ENCODE data around the gene CHKA. TPM values are rescaled to one million over a fixed set of nuclear protein-coding genes. Genes with fewer than 3 reads are reported as not detected.

Gene CHKA
- total RNA-seq, 2 donors from 2014 or later: 56.1 to 75.9 TPM

GRCh38 chr11:68013611-68014156 is 107.5 kb downstream of the CHKA start:
- no peak for DNase-seq
- Histone ChIP-seq H3K4me3 (ENCODE audit: low read length) (no peak overlapping the region), H3K9ac (ENCODE audit: extremely low read depth, low read length, poor library complexity, severe bottlenecking) (no peak overlapping the region), H3K9me3 (ENCODE audit: control insufficient read depth, low read length) (no peaks in the 10 kb centered on the region), H3K27ac (ENCODE audit: low read depth, low read length) (peak overlapping the region; percentile 67), H3K36me3 (ENCODE audit: control insufficient read depth, insufficient read depth, low read length) (no peaks in the 10 kb centered on the region), H3K27me3 (ENCODE audit: control insufficient read depth, insufficient read depth, low read length, poor library complexity, severe bottlenecking) (no peaks in the 10 kb centered on the region), H3K4me1 (ENCODE audit: control insufficient read depth, insufficient read depth, low read length) (no peaks in the 10 kb centered on the region)
- Mint-ChIP-seq H3K27ac (no peak overlapping the region), H3K4me3 (no peak overlapping the region), H3K9me3 (peaks cover 10% of the 10 kb centered on the region), H3K27me3 (ENCODE audit: insufficient read depth) (no peaks in the 10 kb centered on the region), H3K4me1 (no peaks in the 10 kb centered on the region), H3K36me3 (ENCODE audit: low read depth) (no peaks in the 10 kb centered on the region)
- TF ChIP-seq, protein P1, sequence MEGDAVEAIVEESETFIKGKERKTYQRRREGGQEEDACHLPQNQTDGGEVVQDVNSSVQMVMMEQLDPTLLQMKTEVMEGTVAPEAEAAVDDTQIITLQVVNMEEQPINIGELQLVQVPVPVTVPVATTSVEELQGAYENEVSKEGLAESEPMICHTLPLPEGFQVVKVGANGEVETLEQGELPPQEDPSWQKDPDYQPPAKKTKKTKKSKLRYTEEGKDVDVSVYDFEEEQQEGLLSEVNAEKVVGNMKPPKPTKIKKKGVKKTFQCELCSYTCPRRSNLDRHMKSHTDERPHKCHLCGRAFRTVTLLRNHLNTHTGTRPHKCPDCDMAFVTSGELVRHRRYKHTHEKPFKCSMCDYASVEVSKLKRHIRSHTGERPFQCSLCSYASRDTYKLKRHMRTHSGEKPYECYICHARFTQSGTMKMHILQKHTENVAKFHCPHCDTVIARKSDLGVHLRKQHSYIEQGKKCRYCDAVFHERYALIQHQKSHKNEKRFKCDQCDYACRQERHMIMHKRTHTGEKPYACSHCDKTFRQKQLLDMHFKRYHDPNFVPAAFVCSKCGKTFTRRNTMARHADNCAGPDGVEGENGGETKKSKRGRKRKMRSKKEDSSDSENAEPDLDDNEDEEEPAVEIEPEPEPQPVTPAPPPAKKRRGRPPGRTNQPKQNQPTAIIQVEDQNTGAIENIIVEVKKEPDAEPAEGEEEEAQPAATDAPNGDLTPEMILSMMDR (conservative IDR thresholded peaks at IDR 0.05): no peak
- WGBS, 2 experiments (ENCODE audit: insufficient coverage in 1 of 2, insufficient read length in 1 of 2): 92 to 93% methylated on average over 9 to 14 of the region's 14 CpGs

DNA sequence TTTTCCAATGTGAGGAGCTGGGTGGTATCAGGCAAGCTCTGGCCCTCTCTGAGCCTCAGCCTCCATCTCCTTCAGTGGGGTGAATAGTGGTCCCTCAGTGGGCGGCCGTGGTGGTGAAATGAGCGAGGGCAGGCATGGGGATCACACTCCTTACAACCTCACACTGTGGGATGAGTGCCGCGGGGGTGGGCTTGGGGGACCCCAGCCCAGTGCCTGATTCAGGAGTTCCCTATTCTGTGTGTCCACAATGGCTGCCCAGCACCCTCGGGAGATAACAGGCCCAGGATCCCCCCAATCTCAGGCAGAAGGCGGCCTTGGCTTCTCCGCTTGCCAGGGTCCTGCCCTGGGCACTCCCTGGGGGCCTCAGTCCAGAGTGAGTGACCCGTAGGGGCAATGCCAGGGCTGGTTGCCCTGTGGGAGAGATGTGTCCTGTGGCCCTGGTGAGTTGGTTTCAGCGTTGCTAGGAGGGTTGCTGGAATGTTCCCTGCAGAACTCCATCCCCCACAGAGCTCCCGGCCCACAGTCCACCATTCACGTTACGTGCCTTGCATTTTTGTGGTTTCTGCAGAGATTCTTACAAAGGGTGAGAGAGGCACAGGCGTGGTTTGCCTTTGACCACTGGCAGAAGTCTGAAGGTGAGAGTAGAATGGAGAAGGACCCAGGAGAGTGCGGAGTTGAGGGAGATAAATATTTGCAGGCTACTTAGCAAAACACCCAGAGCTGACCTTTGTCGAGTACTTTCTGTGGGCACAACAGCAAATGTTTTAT is 108.2 kb downstream of the CHKA start:
- H3K27ac ChIP-seq (ENCODE audit: low read depth, low read length): peak overlapping the region; percentile 67
- WGBS, 2 experiments (ENCODE audit: insufficient coverage in 1 of 2, insufficient read length in 1 of 2): 87 to 89% methylated on average over 10 to 16 of the region's 16 CpGs
- H3K4me3 Mint-ChIP-seq: no peak overlapping the region
- H3K4me1 Mint-ChIP-seq: no peaks in the 10 kb centered on the region
- TF ChIP-seq, protein P1 (conservative IDR thresholded peaks at IDR 0.05): no peak
- no peak overlapping the region for H3K27ac Mint-ChIP-seq
- H3K4me3 ChIP-seq (ENCODE audit: low read length): no peak overlapping the region
- DNase-seq: no peak
- H3K27me3 ChIP-seq (ENCODE audit: control insufficient read depth, insufficient read depth, low read length, poor library complexity, severe bottlenecking): no peaks in the 10 kb centered on the region
- H3K4me1 ChIP-seq (ENCODE audit: control insufficient read depth, insufficient read depth, low read length): no peaks in the 10 kb centered on the region
- no peaks in the 10 kb centered on the region for H3K36me3 Mint-ChIP-seq (ENCODE audit: low read depth)
- H3K9me3 Mint-ChIP-seq: peaks cover 10% of the 10 kb centered on the region
- H3K9me3 ChIP-seq (ENCODE audit: control insufficient read depth, low read length): no peaks in the 10 kb centered on the region
- no peaks in the 10 kb centered on the region for H3K27me3 Mint-ChIP-seq (ENCODE audit: insufficient read depth)
- no peak overlapping the region for H3K9ac ChIP-seq (ENCODE audit: extremely low read depth, low read length, poor library complexity, severe bottlenecking)
- no peaks in the 10 kb centered on the region for H3K36me3 ChIP-seq (ENCODE audit: control insufficient read depth, insufficient read depth, low read length)

DNA sequence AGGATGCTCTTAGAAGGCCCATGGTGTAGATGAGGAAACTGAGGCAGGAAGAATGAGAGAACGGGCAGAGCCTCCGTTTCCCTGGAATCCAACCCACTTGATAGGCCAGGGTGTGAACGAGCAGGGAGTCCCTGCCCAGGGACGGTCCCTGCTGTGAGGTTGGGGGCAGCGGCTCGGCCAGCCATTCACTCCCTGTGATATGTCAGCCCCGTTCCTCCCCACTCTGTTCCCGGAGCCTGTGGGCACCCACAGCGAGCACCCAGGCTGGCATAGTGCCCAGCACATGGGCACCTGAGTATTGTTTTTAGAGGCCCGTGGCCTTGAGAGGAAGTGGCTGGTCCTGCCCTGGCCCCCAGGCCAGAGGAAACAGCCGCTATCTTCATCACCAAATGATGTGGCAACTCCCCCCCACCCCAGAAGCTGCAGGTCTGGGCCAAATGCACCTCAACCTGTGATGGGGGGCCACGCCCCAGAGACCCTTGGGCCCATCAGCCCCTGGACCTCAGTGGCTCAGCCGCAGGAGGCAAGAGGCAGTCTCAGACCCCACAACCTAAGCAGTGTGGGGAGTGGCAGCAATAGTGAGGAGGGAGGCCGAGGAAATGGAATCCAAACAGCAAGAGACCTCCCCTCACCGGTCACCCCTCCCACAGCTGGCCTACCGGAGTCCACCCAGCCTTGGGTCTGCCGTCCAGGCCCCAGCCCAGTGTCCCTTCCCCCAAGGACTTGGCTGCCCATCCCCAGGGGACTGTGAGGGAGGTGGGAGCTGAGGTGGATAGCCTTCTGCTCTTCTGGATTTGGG is 108.9 kb downstream of the CHKA start:
- Mint-ChIP-seq H3K27me3 (ENCODE audit: insufficient read depth) (no peaks in the 10 kb centered on the region), H3K36me3 (ENCODE audit: low read depth) (no peaks in the 10 kb centered on the region), H3K4me3 (no peak overlapping the region), H3K27ac (no peak overlapping the region), H3K4me1 (no peaks in the 10 kb centered on the region), H3K9me3 (peaks cover 10% of the 10 kb centered on the region)
- 91 to 100% methylated on average over 2 to 17 of the region's 17 CpGs for WGBS, 2 experiments (ENCODE audit: insufficient coverage in 1 of 2, insufficient read length in 1 of 2)
- H3K4me1 ChIP-seq (ENCODE audit: control insufficient read depth, insufficient read depth, low read length): no peaks in the 10 kb centered on the region
- no peak for DNase-seq
- H3K27ac ChIP-seq (ENCODE audit: low read depth, low read length): peak overlapping the region; percentile 67
- no peaks in the 10 kb centered on the region for H3K27me3 ChIP-seq (ENCODE audit: control insufficient read depth, insufficient read depth, low read length, poor library complexity, severe bottlenecking)
- H3K9me3 ChIP-seq (ENCODE audit: control insufficient read depth, low read length): no peaks in the 10 kb centered on the region
- no peak overlapping the region for H3K4me3 ChIP-seq (ENCODE audit: low read length)
- H3K36me3 ChIP-seq (ENCODE audit: control insufficient read depth, insufficient read depth, low read length): no peaks in the 10 kb centered on the region
- TF ChIP-seq, protein P1 (conservative IDR thresholded peaks at IDR 0.05): no peak
- no peak overlapping the region for H3K9ac ChIP-seq (ENCODE audit: extremely low read depth, low read length, poor library complexity, severe bottlenecking)
